Measurements from ENCODE around the gene DYNC2LI1. TPM values are rescaled to one million over a fixed set of nuclear protein-coding genes. Genes with fewer than 3 reads are reported as not detected.

DYNC2LI1 gene
- total RNA-seq, 1 donor from 2014 or later: 2.9 TPM

GRCh38 chr2:43851011-43851980 is 77.5 kb downstream of the DYNC2LI1 start:
- Histone ChIP-seq H3K9me3 (no peaks in the 10 kb centered on the region), H3K27ac (no peak overlapping the region), H3K4me3 (no peak overlapping the region), H3K4me1 (peaks cover 0 to 3% of the 10 kb centered on the region in 2 donors), H3K27me3 (no peaks in the 10 kb centered on the region), H3K36me3 (no peaks in the 10 kb centered on the region)
- DNase-seq (ENCODE audit: low spot score in 2 of 2): no peak
- TF ChIP-seq, protein P1, sequence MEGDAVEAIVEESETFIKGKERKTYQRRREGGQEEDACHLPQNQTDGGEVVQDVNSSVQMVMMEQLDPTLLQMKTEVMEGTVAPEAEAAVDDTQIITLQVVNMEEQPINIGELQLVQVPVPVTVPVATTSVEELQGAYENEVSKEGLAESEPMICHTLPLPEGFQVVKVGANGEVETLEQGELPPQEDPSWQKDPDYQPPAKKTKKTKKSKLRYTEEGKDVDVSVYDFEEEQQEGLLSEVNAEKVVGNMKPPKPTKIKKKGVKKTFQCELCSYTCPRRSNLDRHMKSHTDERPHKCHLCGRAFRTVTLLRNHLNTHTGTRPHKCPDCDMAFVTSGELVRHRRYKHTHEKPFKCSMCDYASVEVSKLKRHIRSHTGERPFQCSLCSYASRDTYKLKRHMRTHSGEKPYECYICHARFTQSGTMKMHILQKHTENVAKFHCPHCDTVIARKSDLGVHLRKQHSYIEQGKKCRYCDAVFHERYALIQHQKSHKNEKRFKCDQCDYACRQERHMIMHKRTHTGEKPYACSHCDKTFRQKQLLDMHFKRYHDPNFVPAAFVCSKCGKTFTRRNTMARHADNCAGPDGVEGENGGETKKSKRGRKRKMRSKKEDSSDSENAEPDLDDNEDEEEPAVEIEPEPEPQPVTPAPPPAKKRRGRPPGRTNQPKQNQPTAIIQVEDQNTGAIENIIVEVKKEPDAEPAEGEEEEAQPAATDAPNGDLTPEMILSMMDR (IDR thresholded peaks at IDR 0.05): no peak
- intact Hi-C loops (cut with DNase I): no loop called here

DNA sequence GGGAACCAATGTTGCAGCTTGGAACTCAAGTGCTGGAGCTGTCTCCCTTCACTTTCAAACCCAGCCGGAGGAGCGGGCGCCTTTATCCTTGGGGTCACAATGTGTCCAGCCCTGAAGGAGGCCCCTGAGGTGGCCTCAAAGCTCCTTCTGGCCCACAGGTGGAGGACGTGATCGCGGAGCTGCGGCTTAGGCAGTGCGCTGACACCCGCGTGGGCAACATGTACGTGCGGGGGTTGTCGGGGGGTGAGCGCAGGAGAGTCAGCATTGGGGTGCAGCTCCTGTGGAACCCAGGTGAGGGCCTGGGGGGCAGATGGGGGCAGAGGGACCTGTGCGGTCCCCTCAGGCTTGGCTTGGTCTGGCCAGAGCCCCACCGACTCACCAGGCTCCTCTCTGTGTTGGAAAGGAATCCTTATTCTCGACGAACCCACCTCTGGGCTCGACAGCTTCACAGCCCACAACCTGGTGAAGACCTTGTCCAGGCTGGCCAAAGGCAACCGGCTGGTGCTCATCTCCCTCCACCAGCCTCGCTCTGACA is 78.4 kb downstream of the DYNC2LI1 start:
- H3K4me1 ChIP-seq: peaks cover 0 to 3% of the 10 kb centered on the region in 2 donors
- no peaks in the 10 kb centered on the region for H3K27me3 ChIP-seq
- TF ChIP-seq, protein P1 (IDR thresholded peaks at IDR 0.05): no peak
- no peak for DNase-seq (ENCODE audit: low spot score in 2 of 2)
- no peaks in the 10 kb centered on the region for H3K9me3 ChIP-seq
- H3K4me3 ChIP-seq: no peak overlapping the region
- H3K27ac ChIP-seq: no peak overlapping the region
- intact Hi-C loops (cut with DNase I): no loop called here
- no peaks in the 10 kb centered on the region for H3K36me3 ChIP-seq

GRCh38 chr2:43853141-43854081 is 79.6 kb downstream of the DYNC2LI1 start:
- TF ChIP-seq, protein P1 (IDR thresholded peaks at IDR 0.05): no peak
- Histone ChIP-seq H3K36me3 (no peaks in the 10 kb centered on the region), H3K4me1 (peaks cover 0 to 3% of the 10 kb centered on the region in 2 donors), H3K9me3 (no peaks in the 10 kb centered on the region), H3K27ac (no peak overlapping the region), H3K27me3 (no peaks in the 10 kb centered on the region), H3K4me3 (no peak overlapping the region)
- intact Hi-C loops (cut with DNase I): no loop called here
- DNase-seq (ENCODE audit: low spot score in 2 of 2): no peak

GRCh38 chr2:43854671-43855070 is 80.8 kb downstream of the DYNC2LI1 start:
- TF ChIP-seq, protein P1 (IDR thresholded peaks at IDR 0.05): no peak
- intact Hi-C loops (cut with DNase I): no loop called here
- H3K36me3 ChIP-seq: no peaks in the 10 kb centered on the region

DNA sequence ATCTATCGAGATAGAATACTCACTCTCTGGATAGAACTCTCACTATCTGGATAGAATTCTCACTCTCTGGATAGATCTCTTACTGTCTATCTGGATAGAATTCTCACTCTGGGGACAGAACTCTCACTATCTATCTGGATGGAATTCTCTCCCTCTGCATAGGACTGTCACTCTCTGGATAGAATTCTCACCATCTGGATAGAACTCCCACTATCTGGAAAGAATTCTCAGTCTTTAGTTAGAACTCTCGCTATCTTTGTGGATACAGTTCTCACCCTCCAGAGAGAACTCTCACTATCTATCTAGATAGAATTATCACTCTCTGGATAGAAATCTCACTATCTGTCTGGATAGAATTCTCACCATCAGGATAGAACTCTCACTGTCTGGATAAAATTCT is 81.5 kb downstream of the DYNC2LI1 start:
- Histone ChIP-seq H3K4me3 (no peak overlapping the region), H3K27me3 (no peaks in the 10 kb centered on the region), H3K9me3 (no peaks in the 10 kb centered on the region), H3K27ac (no peak overlapping the region), H3K4me1 (peaks cover 0 to 3% of the 10 kb centered on the region in 2 donors), H3K36me3 (no peaks in the 10 kb centered on the region)
- no peak for DNase-seq (ENCODE audit: low spot score in 2 of 2)
- TF ChIP-seq, protein P1 (IDR thresholded peaks at IDR 0.05): no peak
- intact Hi-C loops (cut with DNase I): no loop called here

More at GRCh38 chr2:43854671-43855070, 80.8 kb downstream of the DYNC2LI1 start:
- peak in 1 of 2 donors; percentile 28 for DNase-seq (ENCODE audit: low spot score in 2 of 2)
- H3K9me3 ChIP-seq: no peaks in the 10 kb centered on the region
- H3K27me3 ChIP-seq: no peaks in the 10 kb centered on the region
- no peak overlapping the region for H3K4me3 ChIP-seq
- H3K4me1 ChIP-seq: peaks cover 0 to 3% of the 10 kb centered on the region in 2 donors
- no peak overlapping the region for H3K27ac ChIP-seq

All from ascending aorta (tissue), 2 donors.